ENCODE data around the gene TEAD3.

TEAD3 gene

GRCh38 chr6:35490821-35491557 lies 5.9 kb downstream of the TEAD3 start:
- no peak for DNase-seq

GRCh38 chr6:35489995-35490791 lies 6.7 kb downstream of the TEAD3 start:
- no peak for DNase-seq

- no peak for DNase-seq
These were observed 7.8 kb downstream of the TEAD3 start for GRCh38 chr6:35489066-35489465.

- no peak for DNase-seq
These were observed 8.4 kb downstream of the TEAD3 start for GRCh38 chr6:35488517-35488862.

- no peak for DNase-seq
These were observed 9.0 kb downstream of the TEAD3 start for GRCh38 chr6:35487658-35488516.

- no peak for DNase-seq
These were observed 10.6 kb downstream of the TEAD3 start for GRCh38 chr6:35486005-35486925.

GRCh38 chr6:35485402-35485877 lies 11.4 kb downstream of the TEAD3 start:
- DNase-seq, result no peak

GRCh38 chr6:35484921-35485392 lies 11.9 kb downstream of the TEAD3 start:
- no peak for DNase-seq

- DNase-seq, result no peak
These were observed 12.8 kb downstream of the TEAD3 start for GRCh38 chr6:35483893-35484645.

- DNase-seq, result no peak
These were observed 13.4 kb downstream of the TEAD3 start for GRCh38 chr6:35483490-35483889.

- no peak for DNase-seq
These were observed 13.8 kb downstream of the TEAD3 start for GRCh38 chr6:35483062-35483461.

GRCh38 chr6:35481226-35481625 lies 15.7 kb downstream of the TEAD3 start:
- no peak for DNase-seq

GRCh38 chr6:35480176-35480575 lies 16.7 kb downstream of the TEAD3 start:
- DNase-seq, result no peak

- DNase-seq, result no peak
These were observed 18.6 kb downstream of the TEAD3 start for GRCh38 chr6:35478259-35478658.

GRCh38 chr6:35477551-35478179 lies 19.2 kb downstream of the TEAD3 start:
- no peak for DNase-seq

- no peak for DNase-seq
These were observed 19.9 kb downstream of the TEAD3 start for GRCh38 chr6:35477028-35477427.

GRCh38 chr6:35476004-35476403 lies 20.9 kb downstream of the TEAD3 start:
- DNase-seq, result no peak

GRCh38 chr6:35475573-35475972 lies 21.3 kb downstream of the TEAD3 start:
- no peak for DNase-seq

- no peak for DNase-seq
These were observed 21.8 kb downstream of the TEAD3 start for GRCh38 chr6:35474942-35475570.
